Pancreas (tissue), 10 donors: ENCODE measurements around the gene FSTL4. TPM values are rescaled to one million over a fixed set of nuclear protein-coding genes. Genes with fewer than 3 reads are reported as not detected.

Experiments used
- ATAC-seq, 4 donors: fragments of 200-7000 bp; cut with Tn5 transposase; one replicate each; pipeline versions ENCODE4 v1.8.0 to v1.9.1; 2020; ENCODE audit warnings: mild to moderate bottlenecking in 4 of 4, moderate library complexity in 4 of 4
- DNase-seq, 6 donors: peaks; one replicate each; pipeline ENCODE4 v3.0.0-alpha.2; 2020
- FAIRE-seq: peaks from 2 replicates; lab custom pipeline; 2012; peaks lifted over from hg19 to GRCh38; lab: Jason Lieb, UNC
- H3K27ac ChIP-seq, 4 donors: fragments of 200-600 bp; sonication (generic); 1 replicate in 3 of 4; 2 replicates in 1 of 4; pipeline versions ENCODE4 v1.5.0 to v1.8.0; 2020
- H3K27me3 ChIP-seq, 4 donors: fragments of 200-600 bp; one replicate each; pipeline ENCODE4 v1.8.0; 2021
- H3K36me3 ChIP-seq, 3 donors: fragments of 200-600 bp; sonication (generic) in 1 of 3; one replicate each; pipeline versions ENCODE4 v1.5.0 to v1.8.0; 2020 to 2021
- H3K4me1 ChIP-seq, 3 donors: fragments of 200-600 bp; one replicate each; pipeline ENCODE4 v1.8.0; 2021
- H3K4me3 ChIP-seq, 4 donors: fragments of 200-600 bp; sonication (generic) in 2 of 4; one replicate each; pipeline versions ENCODE4 v1.5.0 to v1.8.0; 2020 to 2021
- H3K9me3 ChIP-seq, 4 donors: fragments of 200-600 bp; one replicate each; pipeline ENCODE4 v1.8.0; 2021
- WGBS, 2 donors: extraction: QIAGEN DNeasy Blood & Tissue Kit; methylation state at CpG; one replicate each; pipeline ENCODE4 v1.1.7; 2013; 5-methylcytosine and 5-hydroxymethylcytosine counted together
- intact Hi-C, 3 donors: fragments of 100-400 bp; cut with DNase I; formaldehyde crosslinking; loops; one replicate each; pipeline versions ENCODE4 v1.11.1 to v1.14.2; 2022
- polyA plus RNA-seq, 2 donors: library from polyadenylated mRNA; stranded (reverse); fragments of 200-250 nt; gene quantifications; one replicate each; pipeline ENCODE4 v1.2.3, GENCODE V29; 2013
- total RNA-seq, 6 donors: library from RNA; stranded (reverse); fragmentation: NEBNext Ultra II Directional in 4 of 6; extraction: Animal tissue kit (Norgen Biotek cat#: 25700) in 4 of 6; gene quantifications; one replicate each; pipeline versions ENCODE4 v1.2.1 to v1.2.4, GENCODE V29; 2021 to 2023
- TF ChIP-seq, protein P1 (sequence below), 4 donors: fragments of 200-600 bp; sonication (generic) in 3 of 4; IDR thresholded peaks; one replicate each; pipeline versions ENCODE4 v1.5.0 to v1.8.0; 2021; ENCODE audit warnings: antibody characterized with exemption in 4 of 4
- donor health status: healthy with polysubstance abuse.
- donor health status: DM: no; HTN: no; CAD: no; lungs with moderate emphysema.
- donor health status: DM: no; HTN: no; CAD: no.
- donor health status: control.
- donor health status: control.
- donor health status: Bipolar disorder and iron deficiency.
- donor health status: DM: yes; HTN: yes; CAD: no.
- donor health status: DM: no; HTN: no; CAD: no.
- donor health status: DM: no; HTN: no; CAD: no.
- donor health status: DM: yes; HTN: yes; CAD: no.

Gene FSTL4
- total and polyA plus RNA-seq, 8 donors = 0.68 to 2.4 (median 1.4) TPM

DNA sequence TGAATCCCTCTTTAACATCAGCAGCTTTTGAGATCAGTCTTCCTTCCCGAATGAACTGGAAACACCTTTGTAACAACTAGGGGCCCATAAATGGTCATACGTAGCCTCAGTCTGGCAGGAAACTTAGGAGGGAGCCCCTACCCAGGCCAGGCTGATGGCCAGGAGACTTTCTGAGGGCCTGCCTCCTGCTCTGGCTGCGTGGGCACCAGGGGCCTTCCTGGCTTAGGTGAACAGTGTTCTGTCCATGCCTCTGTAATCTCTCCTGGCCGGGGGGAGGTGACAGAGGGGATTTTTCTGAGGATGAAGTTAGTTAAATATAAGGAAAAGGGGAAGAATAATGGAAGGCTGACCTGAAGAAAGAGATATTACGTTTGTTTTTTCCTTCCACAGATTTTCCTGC lies 843 bp upstream of the FSTL4 start:
- FAIRE-seq (no peak), DNase-seq (no peak), ATAC-seq (no peak)
- Histone ChIP-seq H3K27ac (no peak overlapping the region), H3K4me1 (peaks cover 6 to 11% (median 8%) of the 10 kb centered on the region in 3 donors), H3K9me3 (no peaks in the 10 kb centered on the region), H3K36me3 (no peaks in the 10 kb centered on the region), H3K27me3 (no peaks in the 10 kb centered on the region), H3K4me3 (no peak overlapping the region)
- intact Hi-C loops = loop anchor here in 1 of 3 donors (10.0 kb wide), 1 partner anchor 188 kb away; no protein-coding TSS in a partner anchor
- WGBS, 2 donors = 64 to 69% methylated on average over 5 of the region's 5 CpGs
- TF ChIP-seq, protein P1, sequence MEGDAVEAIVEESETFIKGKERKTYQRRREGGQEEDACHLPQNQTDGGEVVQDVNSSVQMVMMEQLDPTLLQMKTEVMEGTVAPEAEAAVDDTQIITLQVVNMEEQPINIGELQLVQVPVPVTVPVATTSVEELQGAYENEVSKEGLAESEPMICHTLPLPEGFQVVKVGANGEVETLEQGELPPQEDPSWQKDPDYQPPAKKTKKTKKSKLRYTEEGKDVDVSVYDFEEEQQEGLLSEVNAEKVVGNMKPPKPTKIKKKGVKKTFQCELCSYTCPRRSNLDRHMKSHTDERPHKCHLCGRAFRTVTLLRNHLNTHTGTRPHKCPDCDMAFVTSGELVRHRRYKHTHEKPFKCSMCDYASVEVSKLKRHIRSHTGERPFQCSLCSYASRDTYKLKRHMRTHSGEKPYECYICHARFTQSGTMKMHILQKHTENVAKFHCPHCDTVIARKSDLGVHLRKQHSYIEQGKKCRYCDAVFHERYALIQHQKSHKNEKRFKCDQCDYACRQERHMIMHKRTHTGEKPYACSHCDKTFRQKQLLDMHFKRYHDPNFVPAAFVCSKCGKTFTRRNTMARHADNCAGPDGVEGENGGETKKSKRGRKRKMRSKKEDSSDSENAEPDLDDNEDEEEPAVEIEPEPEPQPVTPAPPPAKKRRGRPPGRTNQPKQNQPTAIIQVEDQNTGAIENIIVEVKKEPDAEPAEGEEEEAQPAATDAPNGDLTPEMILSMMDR (IDR thresholded peaks at IDR 0.05) = no peak

DNA sequence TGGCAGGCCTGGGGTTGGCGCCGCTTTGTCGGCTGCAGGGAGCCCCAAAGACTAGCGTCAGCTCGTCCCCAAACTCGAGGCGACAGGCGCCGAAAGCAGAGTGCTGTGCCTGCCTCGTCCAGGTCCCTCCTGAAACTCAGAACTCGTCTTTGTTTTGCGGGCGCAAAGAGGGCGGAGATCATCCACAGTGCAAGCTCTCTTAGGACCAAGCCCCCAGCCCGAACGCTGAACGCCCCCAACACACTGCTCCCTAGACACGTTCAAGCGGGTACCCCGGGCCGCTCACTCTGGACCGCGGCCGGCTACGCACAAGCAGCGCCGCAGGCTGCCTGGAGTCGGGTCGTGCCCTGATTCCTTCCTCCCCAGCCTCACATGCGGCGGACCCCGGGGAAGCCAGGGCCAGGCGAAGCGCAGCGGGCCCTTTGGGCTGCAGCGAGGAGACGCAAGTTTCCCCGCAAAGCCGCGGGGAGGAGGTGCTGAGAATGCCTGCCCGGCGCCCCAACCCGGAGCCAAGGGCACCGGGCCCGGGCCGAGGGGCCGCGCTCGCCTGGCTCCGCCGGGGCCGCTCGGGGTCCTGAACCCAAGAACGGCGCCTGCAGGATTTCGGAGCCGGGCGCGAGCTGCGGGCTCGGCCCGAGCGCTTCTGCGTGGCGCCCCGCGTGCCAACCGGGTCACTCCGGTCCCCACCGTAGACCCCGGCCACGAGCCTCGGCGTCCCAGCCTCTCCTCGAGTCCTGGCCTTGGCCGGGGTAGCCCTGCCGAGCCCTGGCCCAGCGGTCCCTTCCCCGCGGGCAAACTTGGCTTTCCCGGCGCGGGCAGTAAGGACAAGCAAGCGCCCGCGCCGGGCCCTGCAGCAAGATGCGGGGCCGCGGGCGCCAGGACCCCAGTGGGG lies 738 bp downstream of the FSTL4 start:
- intact Hi-C loops = loop anchor here in 1 of 3 donors (10.0 kb wide), 1 partner anchor 187 kb away; no protein-coding TSS in a partner anchor
- H3K27me3 ChIP-seq = no peaks in the 10 kb centered on the region
- ATAC-seq (peak; percentile 15 to 42 (median 40)), DNase-seq (peak in 4 of 6 donors; percentile 14 to 83 (median 46)), FAIRE-seq (no peak)
- peaks cover 6 to 11% (median 8%) of the 10 kb centered on the region in 3 donors for H3K4me1 ChIP-seq
- no peaks in the 10 kb centered on the region for H3K36me3 ChIP-seq
- WGBS, 2 donors = 1% methylated on average over 81 to 91 of the region's 91 CpGs
- H3K9me3 ChIP-seq = no peaks in the 10 kb centered on the region
- peak overlapping the region; percentile 28 to 62 (median 48) for H3K4me3 ChIP-seq
- TF ChIP-seq, protein P1 (IDR thresholded peaks at IDR 0.05) = no peak
- no peak overlapping the region for H3K27ac ChIP-seq

DNA sequence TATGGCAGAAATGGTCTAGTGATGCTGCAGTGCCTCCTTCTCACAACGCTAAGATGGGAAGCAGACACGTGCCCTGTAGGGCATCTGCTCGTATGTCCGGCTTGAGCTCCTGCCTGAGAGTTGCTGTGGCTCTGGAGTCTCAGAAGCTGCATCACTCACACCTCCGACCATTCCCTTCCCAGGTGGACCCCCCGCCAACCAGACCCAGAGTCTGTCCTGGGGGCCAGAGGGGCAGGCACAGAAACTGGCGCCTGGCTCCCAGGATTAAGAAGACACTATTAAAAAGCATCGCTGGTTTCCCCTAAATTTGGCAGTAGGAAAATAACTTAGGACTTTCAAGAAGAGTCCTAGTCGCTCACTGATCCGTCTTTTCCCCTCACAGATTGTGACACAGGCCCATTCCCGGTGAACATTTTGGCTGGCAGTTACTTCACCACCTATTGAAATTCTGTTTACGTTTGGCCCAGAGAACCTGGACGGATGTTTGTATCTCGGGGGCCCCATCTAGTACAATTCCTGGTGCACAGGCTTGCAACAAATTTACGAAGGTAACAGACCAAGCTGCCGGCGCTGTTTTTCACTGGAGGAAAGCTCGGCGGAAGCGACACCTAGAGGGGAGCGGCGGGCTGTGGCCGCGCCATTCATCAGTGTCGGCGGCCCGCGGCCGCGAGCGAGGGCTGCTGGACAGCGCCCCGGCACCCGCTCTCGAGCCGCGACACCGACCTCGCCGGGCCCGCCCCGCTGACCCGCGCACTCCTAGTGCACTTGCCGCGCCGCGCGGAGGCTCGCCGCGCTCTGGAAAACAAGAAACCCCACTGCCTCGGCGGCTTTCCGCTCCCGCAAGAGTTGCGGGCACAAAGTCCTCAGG lies 1.6 kb downstream of the FSTL4 start:
- FAIRE-seq = no peak
- Histone ChIP-seq H3K4me1 (peaks cover 6 to 11% (median 8%) of the 10 kb centered on the region in 3 donors), H3K36me3 (no peaks in the 10 kb centered on the region), H3K27ac (no peak overlapping the region), H3K9me3 (no peaks in the 10 kb centered on the region), H3K4me3 (peak overlapping the region; percentile 13 to 62 (median 48)), H3K27me3 (no peaks in the 10 kb centered on the region)
- intact Hi-C loops = loop anchor here in 1 of 3 donors (10.0 kb wide), 1 partner anchor 186 kb away; no protein-coding TSS in a partner anchor
- TF ChIP-seq, protein P1 (IDR thresholded peaks at IDR 0.05) = peak; percentile 25 to 54 (median 44)
- DNase-seq = peak; percentile 72 to 92 (median 78)
- peak; percentile 90 to 95 (median 92) for ATAC-seq
- WGBS, 2 donors = 7 to 8% methylated on average over 57 of the region's 57 CpGs

DNA sequence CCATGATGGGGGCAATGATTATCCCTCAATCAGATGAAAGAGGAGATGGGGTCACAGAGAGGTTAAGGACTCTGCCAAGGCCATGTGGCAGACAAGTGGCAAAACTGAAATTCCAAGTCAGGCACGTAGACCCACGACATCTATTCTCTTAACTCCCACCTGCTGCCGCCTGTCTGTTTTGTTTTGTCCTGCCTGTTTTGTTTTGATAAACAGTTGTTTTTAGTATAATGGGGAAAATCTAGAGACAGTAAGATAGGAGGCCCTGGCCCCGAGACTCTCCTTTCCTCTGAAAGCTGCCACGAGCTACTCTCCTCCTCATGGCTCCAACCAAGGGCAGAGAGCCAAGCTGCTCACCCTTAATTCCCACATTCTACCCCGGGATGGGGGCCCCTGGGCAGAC lies 4.9 kb downstream of the FSTL4 start:
- Histone ChIP-seq H3K27ac (no peak overlapping the region), H3K9me3 (no peaks in the 10 kb centered on the region), H3K4me1 (peaks cover 6 to 11% (median 8%) of the 10 kb centered on the region in 3 donors), H3K27me3 (no peaks in the 10 kb centered on the region), H3K36me3 (no peaks in the 10 kb centered on the region), H3K4me3 (no peak overlapping the region)
- 55 to 73% methylated on average over 6 of the region's 6 CpGs for WGBS, 2 donors
- TF ChIP-seq, protein P1 (IDR thresholded peaks at IDR 0.05) = no peak
- ATAC-seq (no peak), DNase-seq (no peak), FAIRE-seq (no peak)
- intact Hi-C loops = loop anchor here in 1 of 3 donors (10.0 kb wide), 1 partner anchor 183 kb away; no protein-coding TSS in a partner anchor
